HG03521 (cell line): ENCODE data around the gene XCL1.
"Not testable (repeated sequence)": the region's sequence is repeated elsewhere in the genome, so short reads cannot be mapped to it uniquely, and the experiment has no call there.

Experiments used
- ATAC-seq: cut with Tn5 transposase; IDR thresholded peaks from one replicate; pipeline ENCODE4 v1.9.1; 2021; ENCODE audit warnings: mild to moderate bottlenecking, moderate library complexity; ENCODE audit not compliant: unreplicated experiment

The XCL1 gene

DNA sequence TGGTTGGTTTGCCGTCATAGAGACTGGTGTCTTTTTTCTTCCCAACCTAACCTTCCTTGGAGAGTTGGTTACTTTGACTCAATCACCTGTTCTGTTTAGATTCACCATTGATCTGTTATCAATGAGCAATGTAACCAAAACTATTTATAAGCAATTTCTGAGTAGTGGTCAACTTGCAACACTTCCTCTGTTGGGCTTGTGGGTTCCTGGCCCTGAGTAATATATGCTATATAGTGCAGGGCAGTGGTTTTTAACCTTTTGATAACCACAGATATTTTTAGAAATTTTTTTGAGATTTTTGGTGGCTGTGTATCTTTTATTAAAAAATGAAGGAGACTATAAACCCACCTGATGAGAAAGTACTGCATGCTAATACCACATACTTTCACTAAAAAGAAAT is 9.4 kb upstream of the XCL1 start:
- ATAC-seq: no peak

DNA sequence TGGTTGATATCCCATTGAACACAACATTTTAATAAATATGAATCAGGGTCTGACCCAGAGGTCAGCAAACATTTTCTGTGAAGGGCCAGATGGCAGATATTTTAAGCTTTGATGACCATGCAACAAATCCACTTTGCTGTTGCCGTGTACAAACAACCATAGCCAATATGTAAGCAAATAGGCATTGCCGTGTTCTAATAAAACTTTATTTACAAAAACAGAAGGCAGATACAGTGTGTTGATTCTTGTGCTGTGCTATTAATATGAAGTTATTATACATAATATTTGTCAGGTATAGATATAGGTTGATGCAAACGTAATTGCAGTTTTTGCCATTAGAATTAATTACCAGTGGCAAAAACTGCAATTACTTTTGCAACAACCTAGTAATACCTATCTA is 8.8 kb upstream of the XCL1 start:
- no peak for ATAC-seq

DNA sequence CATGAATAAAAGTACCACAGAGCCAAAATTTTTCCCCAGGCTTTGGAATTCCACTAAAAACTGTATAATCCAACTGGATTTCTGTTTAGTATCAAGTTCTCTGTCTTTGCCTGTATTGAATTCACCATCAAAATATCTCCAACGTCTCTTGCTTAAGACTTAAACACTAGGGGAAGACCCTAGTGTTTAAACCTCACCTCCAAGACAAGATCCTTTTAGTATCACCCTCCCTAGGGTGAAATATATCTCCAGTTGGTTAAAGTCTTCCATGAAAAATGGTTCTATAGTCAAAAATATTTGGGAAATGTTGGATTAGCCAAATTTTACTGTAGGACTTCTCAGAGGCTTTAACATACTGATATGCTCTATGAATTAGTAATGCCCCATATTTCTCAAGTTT is 8.1 kb upstream of the XCL1 start:
- no peak for ATAC-seq

DNA sequence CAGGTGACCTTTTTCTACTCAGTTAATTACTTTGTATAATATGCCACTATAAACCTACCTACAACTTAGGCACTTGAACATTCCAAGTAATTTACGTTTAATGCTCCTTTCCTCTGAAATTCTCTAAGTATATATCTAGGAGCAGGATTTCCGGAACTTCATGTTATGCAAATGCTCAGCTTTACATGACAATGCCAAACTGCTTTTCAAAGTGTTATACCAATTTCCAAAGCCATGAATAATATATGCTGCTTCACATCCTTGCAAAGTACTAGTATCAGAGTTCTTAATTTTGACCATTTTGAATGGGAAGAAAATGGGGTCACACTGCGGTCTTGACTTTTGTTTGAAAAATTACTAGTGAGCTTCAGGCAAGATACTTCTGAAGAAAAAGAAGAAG is 5.8 kb upstream of the XCL1 start:
- ATAC-seq: no peak

DNA sequence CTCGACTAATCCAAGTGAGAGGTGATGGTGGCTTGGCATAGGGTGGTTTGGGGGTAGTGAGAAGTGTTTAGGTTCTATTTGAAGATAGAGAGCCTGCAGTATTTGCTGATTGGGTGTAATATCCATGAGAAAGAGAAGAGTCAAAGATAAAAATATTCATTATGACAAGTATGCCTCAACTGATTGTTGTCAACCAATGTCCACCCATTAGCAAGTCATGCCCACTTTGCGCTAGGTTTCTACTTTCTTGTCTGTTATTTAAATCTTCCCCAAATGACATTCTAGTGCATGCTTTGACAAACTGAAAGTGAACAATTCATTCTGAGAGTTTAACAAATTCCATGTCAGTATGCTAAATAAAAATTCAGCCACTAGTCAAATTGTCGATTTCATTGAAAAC is 3.8 kb upstream of the XCL1 start:
- no peak for ATAC-seq

DNA sequence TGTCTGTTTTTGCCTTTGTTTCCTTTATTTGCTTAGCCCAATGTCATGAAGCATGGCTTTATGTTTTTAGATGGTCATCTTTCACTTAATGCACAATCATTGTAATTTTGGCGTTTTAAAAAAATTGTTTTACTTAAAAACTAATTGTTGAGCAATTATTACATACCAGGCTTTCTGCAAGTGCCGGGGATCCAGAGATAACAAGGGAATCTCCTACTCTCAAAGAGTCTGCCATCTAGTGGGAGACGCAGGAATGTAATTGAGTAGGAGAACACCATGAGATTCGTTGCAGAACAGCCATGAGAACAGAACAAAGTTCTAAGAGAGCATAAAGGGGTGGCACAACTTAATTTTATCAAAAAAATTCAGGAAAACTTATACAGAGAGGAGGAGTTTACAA is 2.2 kb upstream of the XCL1 start:
- ATAC-seq: not testable (repeated sequence)

DNA sequence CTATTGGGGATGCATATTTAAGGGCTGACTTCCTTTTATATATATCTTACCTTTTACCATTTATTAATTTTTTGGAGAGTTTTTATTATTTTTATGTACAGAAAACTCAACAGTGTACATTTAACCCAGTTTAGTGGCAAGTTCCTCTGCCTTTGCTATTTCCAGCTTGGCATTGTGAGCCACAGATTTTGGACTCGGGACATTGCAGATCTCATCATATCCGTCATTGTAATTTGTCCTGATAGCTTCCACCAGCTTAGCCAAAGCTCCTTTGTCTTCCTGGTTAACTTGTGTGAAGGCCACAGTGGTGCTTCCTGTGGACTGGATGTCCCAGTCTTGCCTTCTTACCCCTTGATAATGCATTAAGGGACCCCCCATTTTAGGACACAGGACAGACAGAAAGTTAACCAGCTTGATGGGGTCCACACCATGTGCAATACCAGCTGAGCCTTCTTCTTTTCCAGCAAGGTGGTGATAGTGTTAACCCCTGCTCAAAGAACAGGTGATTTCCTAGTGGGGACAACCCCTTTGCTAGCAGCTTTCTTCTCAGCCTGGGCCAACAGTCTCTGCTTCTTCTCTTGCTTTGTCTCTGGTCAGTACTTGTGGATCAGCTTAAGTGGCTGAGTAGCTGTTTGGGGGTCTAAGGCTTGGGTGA is 2.3 kb downstream of the XCL1 start:
- not testable (repeated sequence) for ATAC-seq

DNA sequence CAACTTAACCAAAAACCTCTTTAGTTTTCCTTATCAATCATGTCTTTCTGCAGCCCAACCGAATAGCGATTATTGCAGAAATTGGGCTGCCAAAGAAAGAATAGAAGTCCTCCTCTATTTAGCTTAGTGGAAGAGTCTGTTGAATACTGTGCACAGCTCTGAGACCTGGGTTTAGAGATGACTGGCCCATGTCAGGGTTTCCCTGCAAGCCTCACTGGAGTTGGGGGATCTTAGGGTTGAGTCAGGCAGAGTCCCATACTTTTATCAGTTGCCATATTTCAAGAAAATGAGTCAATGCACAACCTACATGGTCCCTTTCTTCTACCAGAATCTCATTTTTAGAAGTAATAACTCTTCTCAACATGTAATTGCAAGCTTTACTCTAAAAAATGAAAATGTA is 3.9 kb downstream of the XCL1 start:
- not testable (repeated sequence) for ATAC-seq

DNA sequence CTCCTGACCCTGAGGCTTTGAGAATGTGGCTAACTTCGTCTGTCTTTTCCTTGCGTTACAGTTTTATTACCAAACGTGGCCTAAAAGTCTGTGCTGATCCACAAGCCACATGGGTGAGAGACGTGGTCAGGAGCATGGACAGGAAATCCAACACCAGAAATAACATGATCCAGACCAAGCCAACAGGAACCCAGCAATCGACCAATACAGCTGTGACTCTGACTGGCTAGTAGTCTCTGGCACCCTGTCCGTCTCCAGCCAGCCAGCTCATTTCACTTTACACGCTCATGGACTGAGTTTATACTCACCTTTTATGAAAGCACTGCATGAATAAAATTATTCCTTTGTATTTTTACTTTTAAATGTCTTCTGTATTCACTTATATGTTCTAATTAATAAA is 4.6 kb downstream of the XCL1 start:
- ATAC-seq: not testable (repeated sequence)

DNA sequence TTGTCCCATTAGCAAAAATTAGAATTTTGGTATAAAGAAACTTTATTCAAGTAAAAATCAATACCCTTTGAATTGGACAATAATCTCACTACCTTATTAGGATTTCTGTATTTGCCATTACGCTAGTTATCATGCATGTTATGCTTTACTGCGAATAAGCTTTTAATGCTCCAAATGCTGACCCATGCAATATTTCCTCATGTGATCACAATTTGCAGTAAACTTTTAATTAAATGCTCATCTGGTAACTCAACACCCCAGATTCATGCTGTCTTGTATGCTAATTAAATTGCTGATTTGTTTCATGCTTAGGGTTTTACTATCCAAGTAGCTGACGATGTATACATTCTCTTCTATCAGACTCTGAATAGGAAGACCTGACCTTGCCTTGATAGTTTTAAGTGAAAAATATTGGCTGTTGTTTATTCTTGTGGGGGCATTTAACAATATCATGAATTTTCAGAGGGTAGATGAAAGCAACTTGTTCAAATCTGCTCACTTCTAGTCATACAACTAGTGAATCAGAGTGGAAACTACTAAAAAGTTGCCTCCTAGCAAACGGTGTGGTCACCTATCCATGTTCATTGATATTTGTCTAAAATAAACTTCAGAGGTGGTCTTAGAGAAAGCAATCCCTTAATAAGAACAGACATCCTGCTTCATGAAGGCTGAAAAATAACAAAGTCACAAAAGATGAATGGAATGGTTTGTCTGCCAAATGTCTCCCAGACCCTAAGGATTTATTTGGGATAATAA is 5.6 kb downstream of the XCL1 start:
- ATAC-seq: no peak

DNA sequence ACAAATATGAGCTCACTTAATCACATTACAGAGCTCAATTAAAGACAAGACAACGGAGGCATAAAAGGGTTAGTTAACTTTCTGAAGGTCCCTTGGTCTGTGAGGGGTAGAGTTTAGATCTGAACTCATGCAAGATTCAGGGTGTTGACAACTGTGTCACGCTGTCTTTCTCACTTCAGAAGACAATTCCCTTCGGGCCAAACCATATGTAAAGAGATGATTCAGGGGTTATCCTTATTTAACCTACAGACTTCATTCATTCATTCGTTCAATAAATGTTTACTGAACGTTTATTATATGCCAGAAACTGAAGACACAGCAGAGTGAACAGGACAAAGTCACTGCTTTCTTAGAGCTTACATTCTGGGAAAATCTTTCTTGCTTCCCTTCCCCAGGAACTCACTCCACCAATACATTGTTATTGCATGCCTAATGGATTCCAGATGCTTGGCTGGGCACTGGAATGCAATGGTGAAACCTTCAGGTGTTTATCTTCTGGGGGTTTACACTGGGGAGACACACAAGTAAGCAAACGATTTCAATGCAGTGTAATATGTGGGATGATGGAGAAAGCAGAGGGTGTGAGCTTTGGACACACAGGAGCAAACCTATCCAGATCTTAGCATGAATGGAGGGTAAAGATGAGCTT is 6.4 kb downstream of the XCL1 start:
- ATAC-seq: no peak

DNA sequence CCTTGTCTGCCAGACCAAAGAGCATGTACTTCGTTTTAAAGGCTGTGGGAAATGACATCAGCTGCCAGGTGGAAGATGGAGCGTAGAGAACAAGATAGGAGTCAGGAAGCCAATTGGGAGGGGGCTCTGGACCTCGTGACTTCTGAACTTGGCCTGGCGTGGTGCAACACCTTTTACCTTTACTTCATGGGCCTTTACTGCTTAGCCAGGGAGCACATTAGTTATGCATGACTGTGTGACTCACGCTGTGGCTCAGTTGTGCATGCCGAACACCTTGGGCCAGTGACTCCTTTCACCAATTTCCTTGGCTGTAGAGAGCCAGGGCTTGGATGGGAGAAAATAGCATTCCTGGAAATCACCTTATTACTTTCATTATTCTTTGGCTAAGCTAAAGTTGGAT is 7.2 kb downstream of the XCL1 start:
- ATAC-seq: no peak

DNA sequence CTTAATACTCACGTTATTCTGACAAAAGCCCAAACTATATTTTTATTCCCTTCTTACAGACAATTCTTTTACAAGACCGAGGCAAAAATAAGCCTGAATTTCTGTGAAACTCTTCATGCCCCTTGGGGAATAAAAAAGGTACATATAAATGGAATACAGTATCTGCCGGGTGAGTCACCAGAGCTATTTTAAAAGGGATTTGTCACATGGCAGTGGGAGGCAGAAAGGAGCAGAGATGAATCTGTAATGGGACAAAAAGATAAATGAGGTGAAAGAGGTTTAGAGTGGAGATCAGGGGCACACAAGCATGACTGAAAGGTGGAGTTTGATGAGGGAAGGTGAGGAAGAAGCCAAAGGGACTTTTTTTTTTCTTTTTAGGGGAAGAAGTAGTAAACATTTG is 8.8 kb downstream of the XCL1 start:
- no peak for ATAC-seq

DNA sequence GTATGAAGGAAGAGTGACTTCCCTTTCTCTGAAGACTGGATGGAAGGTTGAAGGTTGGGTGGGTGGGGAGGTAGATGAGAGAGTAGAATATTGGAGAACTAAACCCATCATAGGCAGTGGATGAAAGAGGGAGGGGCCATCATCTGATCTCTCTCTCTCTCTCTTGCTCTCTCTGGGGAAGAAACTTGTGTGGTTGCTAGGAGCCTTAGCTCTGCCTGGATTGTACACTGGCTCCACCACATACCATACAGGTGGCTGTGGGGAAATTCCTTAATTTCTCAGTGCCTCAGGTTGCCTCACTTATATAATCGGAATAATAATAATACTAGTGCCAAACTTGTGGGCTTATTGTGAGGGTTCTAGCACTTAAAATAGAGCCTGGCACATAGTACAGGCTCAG is 9.5 kb downstream of the XCL1 start:
- no peak for ATAC-seq

DNA sequence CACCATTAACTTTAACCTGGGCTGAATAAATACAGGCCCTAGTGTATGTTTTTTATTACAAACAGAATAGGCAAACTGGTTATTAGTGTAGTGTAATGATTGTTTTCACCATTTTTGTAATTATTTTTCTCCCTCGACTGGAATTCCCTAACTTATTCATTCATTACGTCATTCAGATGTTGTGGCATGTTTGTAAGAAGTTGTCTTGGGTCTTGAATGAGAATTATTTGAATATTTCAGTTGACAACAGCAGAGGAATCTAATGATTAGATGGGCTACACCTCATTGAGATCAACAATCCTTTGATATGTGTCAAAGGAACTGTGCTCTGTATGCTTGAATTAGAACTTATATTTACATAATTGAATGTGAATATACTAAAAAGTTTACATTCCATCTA is 12.8 kb downstream of the XCL1 start:
- no peak for ATAC-seq

DNA sequence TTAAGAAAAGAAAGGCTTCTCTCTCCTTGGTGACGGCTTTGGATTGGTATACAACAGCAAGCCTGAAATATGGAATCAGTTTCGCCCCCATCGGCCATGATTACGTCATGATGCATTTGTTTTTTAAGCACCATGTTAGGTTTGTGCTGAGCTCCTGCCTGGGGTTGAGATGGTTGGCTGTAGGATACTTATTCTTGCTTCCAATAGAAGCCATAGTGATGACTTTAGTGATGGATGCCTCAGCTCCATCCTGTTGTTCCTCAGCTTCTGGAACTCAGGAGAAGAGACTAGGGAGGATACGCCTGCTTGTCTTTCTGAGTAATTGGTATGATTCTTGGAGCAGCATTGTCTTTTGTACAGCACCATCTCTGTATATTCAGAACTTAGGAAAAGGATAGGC is 14.7 kb downstream of the XCL1 start:
- ATAC-seq: no peak

DNA sequence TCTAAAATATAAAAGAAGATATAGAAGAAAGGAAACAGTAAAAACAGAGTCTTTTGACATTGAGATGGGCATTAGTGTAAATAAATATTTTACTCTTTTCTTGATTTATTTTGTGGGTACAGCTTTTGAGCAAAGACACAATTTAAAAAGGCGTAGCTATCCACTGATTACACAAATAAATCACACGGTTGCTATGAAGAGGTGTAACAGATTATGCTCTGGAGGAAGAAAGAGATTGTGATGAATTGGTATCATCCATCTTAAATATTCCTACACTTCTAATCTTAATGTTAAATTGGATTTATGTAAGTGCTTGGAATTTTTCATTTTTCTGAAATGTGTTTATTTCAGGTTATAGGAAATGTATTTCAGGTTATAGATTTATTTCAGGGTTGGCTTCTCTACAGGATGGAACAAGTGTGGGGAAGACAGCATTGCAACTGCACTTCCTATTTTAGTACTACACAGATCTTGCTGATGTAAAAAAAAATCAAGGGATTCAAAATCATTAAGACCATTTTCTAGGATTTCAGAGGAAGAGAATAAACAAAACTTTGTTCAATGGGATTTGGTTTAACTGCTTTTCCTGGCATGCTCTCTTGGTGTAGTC is 15.3 kb downstream of the XCL1 start:
- ATAC-seq: no peak

DNA sequence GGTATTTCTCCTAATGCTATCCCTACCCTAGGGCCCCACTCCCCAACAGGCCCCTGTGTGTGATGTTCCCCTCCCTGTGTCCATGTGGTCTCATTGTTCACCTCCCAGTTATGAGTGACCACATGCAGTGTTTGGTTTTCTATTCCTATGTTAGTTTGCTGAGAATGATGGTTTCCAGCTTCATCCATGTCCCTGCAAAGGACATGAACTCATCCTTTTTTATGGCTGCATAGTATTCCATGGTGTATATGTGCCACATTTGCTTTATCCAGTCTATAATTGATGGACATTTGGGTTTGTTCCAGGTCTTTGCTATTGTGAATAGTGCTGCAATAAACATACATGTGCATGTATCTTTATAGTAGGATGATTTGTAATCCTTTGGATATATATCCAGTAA is 19.0 kb downstream of the XCL1 start:
- not testable (repeated sequence) for ATAC-seq

DNA sequence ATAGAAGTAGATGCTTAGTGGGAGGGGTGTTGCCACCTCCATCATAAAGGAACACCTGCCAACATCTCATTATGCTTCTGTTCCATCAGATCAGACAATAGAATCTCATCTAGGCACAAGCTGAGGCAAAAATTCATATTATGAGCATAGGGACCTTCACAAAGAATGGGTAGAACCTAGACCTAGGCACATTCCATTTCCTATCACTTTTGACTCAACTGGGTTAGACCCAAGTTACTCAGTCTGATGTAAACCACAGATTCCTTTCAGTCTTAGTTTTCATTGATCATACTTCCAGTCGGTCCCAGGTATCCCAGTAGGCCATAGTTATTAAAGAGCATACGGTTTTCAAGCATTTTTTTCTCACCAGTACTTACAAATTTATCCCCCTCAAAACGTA is 21.7 kb downstream of the XCL1 start:
- ATAC-seq: no peak

DNA sequence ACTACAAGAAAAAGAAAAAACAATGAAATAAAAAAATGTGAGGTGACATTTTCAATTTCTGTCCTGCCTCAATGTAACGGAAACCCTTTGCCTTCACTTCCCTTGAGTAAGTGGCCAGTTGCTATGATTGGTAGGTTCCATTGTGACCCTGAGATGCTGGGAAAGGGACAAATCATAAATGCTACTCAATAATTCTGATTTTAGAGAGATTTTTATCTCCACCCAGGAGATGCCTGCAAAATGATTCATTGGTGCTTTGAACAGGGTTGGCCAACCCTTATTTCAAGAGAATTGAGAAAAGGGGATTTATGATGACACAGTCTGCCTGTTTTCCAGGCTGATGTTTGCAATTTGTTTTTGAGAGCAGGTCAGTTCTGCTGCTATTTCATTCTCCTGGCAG is 22.5 kb downstream of the XCL1 start:
- no peak for ATAC-seq

DNA sequence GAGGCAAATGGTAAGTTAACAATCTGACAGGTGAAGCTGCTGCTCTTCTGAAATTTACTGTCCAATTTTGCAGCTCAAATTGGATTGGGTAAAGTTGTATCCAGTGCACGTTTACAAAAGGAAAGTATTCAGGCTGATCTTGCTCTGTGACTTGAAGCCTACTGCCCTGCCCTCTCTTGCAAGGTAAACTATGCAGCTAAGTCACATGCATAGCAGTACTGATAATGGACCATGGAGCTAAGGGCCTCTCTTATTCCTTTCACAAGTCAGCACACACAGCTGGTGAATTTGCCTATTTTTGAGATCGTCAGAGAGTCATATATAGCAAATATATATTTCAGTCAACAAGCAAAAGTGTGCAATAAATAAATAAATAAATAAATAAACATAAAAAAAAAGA is 23.2 kb downstream of the XCL1 start:
- no peak for ATAC-seq

DNA sequence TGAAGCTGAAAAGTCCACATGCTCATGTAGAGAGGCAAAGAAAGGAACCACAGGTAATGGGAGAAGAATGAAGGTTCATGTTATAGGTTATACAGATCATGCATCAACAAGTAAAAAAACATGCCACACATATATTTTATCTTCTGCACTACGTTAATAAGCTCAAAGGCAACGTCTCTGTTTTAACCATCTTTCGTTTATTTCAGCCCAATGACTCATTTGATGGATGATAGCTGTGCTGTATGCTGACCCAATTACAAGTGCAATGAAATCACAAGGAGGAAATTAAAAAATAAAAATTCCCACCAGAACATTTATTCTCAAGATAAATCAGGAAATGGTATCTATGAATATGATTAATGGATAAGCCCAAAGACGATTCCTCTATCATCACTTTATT is 24.6 kb downstream of the XCL1 start:
- no peak for ATAC-seq
